HCT116 (cell line): ENCODE results near the gene SLC29A1. TPM values are rescaled to one million over a fixed set of nuclear protein-coding genes. Genes with fewer than 3 reads are reported as not detected.

Source experiments
- ATAC-seq: fragments of 200-7000 bp; cut with Tn5 transposase; 2 replicates; pipeline ENCODE4 v1.9.1; 2020; ENCODE audit warnings: mild to moderate bottlenecking, moderate library complexity
- BruUV-seq: library from RNA; stranded (reverse); fragments of 400-500 nt; replicated peaks from 2 replicates; lab custom pipeline; 2021; lab: Mats Ljungman, UMichigan
- CTCF ChIA-PET: fragments of 300-600 bp; sonication (Branson Sonifier 250); formaldehyde crosslinking; loops from one replicate; lab custom pipeline; 2021; ENCODE audit warnings: antibody characterized with exemption; lab: Charles Lee
- POLR2A ChIA-PET: fragments of 300-600, 350-600 bp; sonication (Branson Sonifier 250); formaldehyde crosslinking; loops from one replicate; lab custom pipeline; 2021; ENCODE audit warnings: antibody characterized with exemption; lab: Charles Lee
- RAD21 ChIA-PET, 2 experiments: fragments of 300-600 bp; sonication (Branson Sonifier 250); formaldehyde crosslinking; loops; one replicate each; lab custom pipeline; 2023; ENCODE audit warnings: low total read pairs in 2 of 2; ENCODE audit not compliant: uncharacterized antibody in 2 of 2, unreplicated experiment in 2 of 2, low non-redundant PET in 1 of 2; lab: Charles Lee
- DNase-seq: peaks from one replicate; pipeline ENCODE4 v3.0.0-alpha.2; 2010; ENCODE audit warnings: low read depth, low spot score
- H2AFZ ChIP-seq: fragments of 200-600 bp; shearing (Covaris generic), sonication (generic); 2 replicates; pipeline ENCODE4 v1.6.1; 2017; ENCODE audit warnings: low read depth, mixed run types, mixed read lengths, antibody characterized with exemption, low read length; ENCODE audit not compliant: poor library complexity, severe bottlenecking
- H3K27ac ChIP-seq: 2 replicates; pipeline ENCODE4 v1.5.1; 2012; ENCODE audit warnings: low read depth, low read length
- H3K27me3 ChIP-seq: fragments of 200-600 bp; sonication (generic); 2 replicates; pipeline ENCODE4 v1.6.1; 2016; ENCODE audit warnings: mixed run types, low read length, mixed read lengths; ENCODE audit not compliant: insufficient read depth
- H3K36me3 ChIP-seq, 2 experiments: fragments of 200-500 bp in 1 of 2; fragments of 200-600 bp in 1 of 2; sonication (Bioruptor generic) in 1 of 2; sonication (generic) in 1 of 2; 2 replicates each; pipeline versions ENCODE4 v1.5.1 to v1.6.1; 2014 to 2016; ENCODE audit warnings: low read length in 2 of 2, inconsistent platforms in 1 of 2, mixed read lengths in 1 of 2, mixed run types in 1 of 2; ENCODE audit not compliant: insufficient read depth in 2 of 2, control insufficient read depth in 1 of 2
- H3K4me1 ChIP-seq, 2 experiments: fragments of 200-600 bp in 1 of 2; sonication (generic) in 1 of 2; 2 replicates each; pipeline versions ENCODE4 v1.5.1 to v1.6.1; 2012 to 2017; ENCODE audit warnings: low read length in 2 of 2, inconsistent platforms in 1 of 2, mild to moderate bottlenecking in 1 of 2, mixed read lengths in 1 of 2, mixed run types in 1 of 2, moderate library complexity in 1 of 2; ENCODE audit not compliant: insufficient read depth in 2 of 2, control insufficient read depth in 1 of 2
- H3K4me2 ChIP-seq: fragments of 200-600 bp; sonication (generic); 2 replicates; pipeline ENCODE4 v1.6.1; 2017; ENCODE audit warnings: mixed run types, low read length, mixed read lengths
- H3K4me3 ChIP-seq, 2 experiments: fragments of 200-600 bp in 1 of 2; sonication (generic) in 1 of 2; replicated peaks in 1 of 2; 2 replicates each; pipeline ENCODE4 v1.5.1; 2011 to 2016; ENCODE audit warnings: low read length in 2 of 2, control low read depth in 1 of 2, low read depth in 1 of 2, mild to moderate bottlenecking in 1 of 2, mixed read lengths in 1 of 2, mixed run types in 1 of 2
- H3K79me2 ChIP-seq: fragments of 200-600 bp; sonication (generic); 2 replicates; pipeline ENCODE4 v1.6.1; 2017; ENCODE audit warnings: mild to moderate bottlenecking, mixed run types, low read length, moderate library complexity, mixed read lengths; ENCODE audit not compliant: insufficient read depth
- H3K9ac ChIP-seq: fragments of 200-600 bp; sonication (generic); 2 replicates; pipeline ENCODE4 v1.6.1; 2016; ENCODE audit warnings: low read length, mixed read lengths
- H3K9me2 ChIP-seq: fragments of 200-600 bp; sonication (generic), shearing (Covaris generic); 2 replicates; pipeline ENCODE4 v1.6.1; 2017; ENCODE audit warnings: mixed run types, mild to moderate bottlenecking, moderate library complexity; ENCODE audit not compliant: insufficient read depth
- H3K9me3 ChIP-seq, 2 experiments: fragments of 200-500 bp in 1 of 2; fragments of 200-600 bp in 1 of 2; sonication (Bioruptor generic) in 1 of 2; sonication (generic) in 1 of 2; 2 replicates each; pipeline ENCODE4 v1.6.1; 2014 to 2017; ENCODE audit warnings: low read length in 2 of 2, mixed read lengths in 2 of 2, inconsistent platforms in 1 of 2, low read depth in 1 of 2, mild to moderate bottlenecking in 1 of 2, mixed run types in 1 of 2, moderate library complexity in 1 of 2; ENCODE audit not compliant: control insufficient read depth in 1 of 2, insufficient read depth in 1 of 2
- H4K20me1 ChIP-seq: fragments of 200-600 bp; sonication (generic), shearing (Covaris generic); 2 replicates; pipeline ENCODE4 v1.6.1; 2017; ENCODE audit warnings: mixed run types, mild to moderate bottlenecking, moderate library complexity; ENCODE audit not compliant: insufficient read depth
- ATF3 ChIP-seq: IDR thresholded peaks from 2 replicates; pipeline ENCODE4 v1.6.1; 2012
- CEBPB ChIP-seq: IDR thresholded peaks from 2 replicates; pipeline ENCODE4 v1.6.1; 2012; ENCODE audit warnings: low read depth
- CTCF ChIP-seq, 3 experiments: fragments of 200-600 bp in 1 of 3; sonication (generic) in 1 of 3; IDR thresholded peaks in 2 of 3; conservative IDR thresholded peaks in 1 of 3; 2 replicates each; pipeline ENCODE4 v1.5.1; 2012 to 2017; ENCODE audit warnings: low read depth in 2 of 3, low read length in 2 of 3, antibody characterized with exemption in 1 of 3, borderline replicate concordance in 1 of 3, control low read depth in 1 of 3, mild to moderate bottlenecking in 1 of 3, mixed read lengths in 1 of 3, mixed run types in 1 of 3, moderate library complexity in 1 of 3; ENCODE audit not compliant: insufficient read depth in 1 of 3
- EGR1 ChIP-seq: IDR thresholded peaks from 2 replicates; pipeline ENCODE4 v1.6.1; 2012; ENCODE audit warnings: low read depth
- ELF1 ChIP-seq: IDR thresholded peaks from 2 replicates; pipeline ENCODE4 v1.6.1; 2012; ENCODE audit warnings: low read depth, borderline replicate concordance
- EZH2 ChIP-seq: fragments of 200-600 bp; sonication (generic); IDR thresholded peaks from 2 replicates; pipeline ENCODE4 v1.6.1; 2017; ENCODE audit warnings: antibody characterized with exemption, mixed run types
- EZH2phosphoT487 ChIP-seq: fragments of 200-600 bp; IDR thresholded peaks from 2 replicates; pipeline ENCODE4 v1.6.1; 2018; ENCODE audit warnings: antibody characterized with exemption, borderline replicate concordance
- FOSL1 ChIP-seq: IDR thresholded peaks from 2 replicates; pipeline ENCODE4 v1.6.1; 2012; ENCODE audit warnings: low read depth
- JUND ChIP-seq: IDR thresholded peaks from 2 replicates; pipeline ENCODE4 v1.6.1; 2012
- POLR2A ChIP-seq: IDR thresholded peaks from 2 replicates; pipeline ENCODE4 v1.7.0; 2011; ENCODE audit warnings: borderline replicate concordance; ENCODE audit not compliant: insufficient read depth, insufficient read length; ENCODE audit errors: extremely low read depth
- POLR2AphosphoS5 ChIP-seq: IDR thresholded peaks from 2 replicates; pipeline ENCODE4 v1.6.1; 2011; ENCODE audit warnings: mild to moderate bottlenecking, low read depth, low read length, moderate library complexity
- RAD21 ChIP-seq: IDR thresholded peaks from 2 replicates; pipeline ENCODE4 v1.6.1; 2012; ENCODE audit warnings: low read depth, mild to moderate bottlenecking
- SIN3A ChIP-seq: IDR thresholded peaks from 2 replicates; pipeline ENCODE4 v1.6.1; 2012; ENCODE audit warnings: low read depth
- SP1 ChIP-seq: IDR thresholded peaks from 2 replicates; pipeline ENCODE4 v1.6.1; 2012; ENCODE audit warnings: low read depth
- SRF ChIP-seq: IDR thresholded peaks from 2 replicates; pipeline ENCODE4 v1.6.1; 2012; ENCODE audit warnings: low read depth
- TCF7L2 ChIP-seq: IDR thresholded peaks from 2 replicates; pipeline ENCODE4 v1.7.0; 2011; ENCODE audit warnings: borderline replicate concordance, inconsistent platforms; ENCODE audit not compliant: insufficient read depth, insufficient read length; ENCODE audit errors: extremely low read depth
- ZFX ChIP-seq: fragments of 450-650 bp; IDR thresholded peaks from 2 replicates; pipeline ENCODE4 v1.6.1; 2017
- ZNF274 ChIP-seq: fragments of 200-500 bp; sonication (Bioruptor generic); IDR thresholded peaks from 2 replicates; pipeline ENCODE4 v1.6.1; 2014; ENCODE audit warnings: mild to moderate bottlenecking, low read depth, low read length, inconsistent platforms
- intact Hi-C: fragments of 100-400 bp; cut with micrococcal nuclease; formaldehyde crosslinking; loops from 2 replicates; pipeline ENCODE4 v1.10.0; 2022
- total RNA-seq: library from RNA; stranded (reverse); gene quantifications from one replicate; pipeline ENCODE4 v1.2.1, GENCODE V29; 2021; ENCODE audit not compliant: unreplicated experiment
- TF ChIP-seq, protein P1 (sequence below): IDR thresholded peaks from 2 replicates; pipeline ENCODE4 v1.6.1; 2012
- TF ChIP-seq, protein P2 (sequence below): IDR thresholded peaks from 2 replicates; pipeline ENCODE4 v1.6.1; 2012; ENCODE audit warnings: low read depth

The SLC29A1 gene
- total RNA-seq, 1 experiment from 2014 or later: 67.6 TPM

- TF ChIP-seq FOSL1 (no peak), POLR2A (no peak), SP1 (no peak), ZNF274 (no peak), ZFX (no peak), SIN3A (no peak), EZH2 (no peak), JUND (no peak), EGR1 (no peak)
- TF ChIP-seq, protein P1, sequence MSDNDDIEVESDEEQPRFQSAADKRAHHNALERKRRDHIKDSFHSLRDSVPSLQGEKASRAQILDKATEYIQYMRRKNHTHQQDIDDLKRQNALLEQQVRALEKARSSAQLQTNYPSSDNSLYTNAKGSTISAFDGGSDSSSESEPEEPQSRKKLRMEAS: no peak
Observed at GRCh38 chr6:44207966-44208365, 15.4 kb upstream of the SLC29A1 start (continued).

DNA sequence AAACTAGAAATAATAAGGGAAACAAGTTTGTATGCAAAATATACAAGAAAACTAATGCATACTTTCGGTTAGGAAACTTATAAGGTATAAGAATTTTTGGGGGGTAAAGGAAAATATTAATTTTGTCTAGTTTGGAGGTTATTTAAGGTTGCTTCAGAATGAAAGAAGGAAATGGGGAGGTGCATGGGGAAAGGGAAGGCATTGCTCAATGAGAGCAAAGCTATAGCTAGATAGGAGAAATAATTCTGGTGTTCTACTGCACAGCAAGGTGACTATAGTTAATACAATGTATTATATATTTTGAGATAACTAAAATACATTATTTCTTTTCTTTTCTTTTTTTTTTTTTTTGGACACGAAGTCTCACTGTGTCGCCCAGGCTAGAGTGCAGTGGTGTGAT, 12.1 kb upstream of the SLC29A1 start:
- no peak for ATAC-seq
- ChIA-PET CTCF (no interaction called here), RAD21 (no interaction called here), POLR2A (interaction anchor here (1.4 kb wide), 1 partner anchor 34 kb away, joined by 4 read pairs; no protein-coding TSS in a partner anchor)
- Histone ChIP-seq H3K79me2 (no peaks in the 10 kb centered on the region), H3K4me2 (no peak overlapping the region), H3K9me3 (no peaks in the 10 kb centered on the region), H2AFZ (no peak overlapping the region), H3K36me3 (no peaks in the 10 kb centered on the region), H3K27me3 (no peaks in the 10 kb centered on the region), H3K27ac (no peak overlapping the region), H3K4me3 (no peak overlapping the region), H3K9ac (no peak overlapping the region), H4K20me1 (no peaks in the 10 kb centered on the region), H3K9me2 (no peaks in the 10 kb centered on the region), H3K4me1 (no peaks in the 10 kb centered on the region)
- intact Hi-C loops: no loop called here
- TF ChIP-seq SP1 (no peak), RAD21 (no peak), EZH2 (no peak), POLR2AphosphoS5 (no peak), CTCF (IDR thresholded peaks at IDR 0.05 in 2 of 3, conservative IDR thresholded peaks at IDR 0.05 in 1 of 3; ENCODE audit: borderline replicate concordance in 1 of 3, insufficient read depth in 1 of 3, low read depth in 2 of 3, low read length in 2 of 3) (no peak), FOSL1 (no peak), SRF (no peak), CEBPB (no peak), TCF7L2 (no peak), ATF3 (no peak), EZH2phosphoT487 (no peak), ELF1 (no peak), POLR2A (no peak)
- TF ChIP-seq, protein P2, sequence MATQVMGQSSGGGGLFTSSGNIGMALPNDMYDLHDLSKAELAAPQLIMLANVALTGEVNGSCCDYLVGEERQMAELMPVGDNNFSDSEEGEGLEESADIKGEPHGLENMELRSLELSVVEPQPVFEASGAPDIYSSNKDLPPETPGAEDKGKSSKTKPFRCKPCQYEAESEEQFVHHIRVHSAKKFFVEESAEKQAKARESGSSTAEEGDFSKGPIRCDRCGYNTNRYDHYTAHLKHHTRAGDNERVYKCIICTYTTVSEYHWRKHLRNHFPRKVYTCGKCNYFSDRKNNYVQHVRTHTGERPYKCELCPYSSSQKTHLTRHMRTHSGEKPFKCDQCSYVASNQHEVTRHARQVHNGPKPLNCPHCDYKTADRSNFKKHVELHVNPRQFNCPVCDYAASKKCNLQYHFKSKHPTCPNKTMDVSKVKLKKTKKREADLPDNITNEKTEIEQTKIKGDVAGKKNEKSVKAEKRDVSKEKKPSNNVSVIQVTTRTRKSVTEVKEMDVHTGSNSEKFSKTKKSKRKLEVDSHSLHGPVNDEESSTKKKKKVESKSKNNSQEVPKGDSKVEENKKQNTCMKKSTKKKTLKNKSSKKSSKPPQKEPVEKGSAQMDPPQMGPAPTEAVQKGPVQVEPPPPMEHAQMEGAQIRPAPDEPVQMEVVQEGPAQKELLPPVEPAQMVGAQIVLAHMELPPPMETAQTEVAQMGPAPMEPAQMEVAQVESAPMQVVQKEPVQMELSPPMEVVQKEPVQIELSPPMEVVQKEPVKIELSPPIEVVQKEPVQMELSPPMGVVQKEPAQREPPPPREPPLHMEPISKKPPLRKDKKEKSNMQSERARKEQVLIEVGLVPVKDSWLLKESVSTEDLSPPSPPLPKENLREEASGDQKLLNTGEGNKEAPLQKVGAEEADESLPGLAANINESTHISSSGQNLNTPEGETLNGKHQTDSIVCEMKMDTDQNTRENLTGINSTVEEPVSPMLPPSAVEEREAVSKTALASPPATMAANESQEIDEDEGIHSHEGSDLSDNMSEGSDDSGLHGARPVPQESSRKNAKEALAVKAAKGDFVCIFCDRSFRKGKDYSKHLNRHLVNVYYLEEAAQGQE: no peak
- no peak for DNase-seq
- BruUV-seq: no TSS peak
